ENCODE results near the gene FGF5.

GRCh38 chr4:80276931-80277330 is 10.5 kb downstream of the FGF5 start:
- TF ChIP-seq SUZ12 (IDR thresholded peaks at IDR 0.05; ENCODE audit: extremely low read depth, insufficient read depth, insufficient read length) (no peak), ZNF274 (IDR thresholded peaks at IDR 0.05; ENCODE audit: low read depth, low read length) (no peak), YY1 (IDR thresholded peaks at IDR 0.05; ENCODE audit: insufficient read depth, insufficient read length) (no peak)

Data from NT2/D1 (cell line).